Kidney tubule cell (primary cell): ENCODE data around the gene CKAP5.

ENCODE experiments used
- DNase-seq: peaks from one replicate; pipeline ENCODE4 v3.0.0-alpha.2; 2018; ENCODE audit warnings: low spot score

The CKAP5 gene

DNA sequence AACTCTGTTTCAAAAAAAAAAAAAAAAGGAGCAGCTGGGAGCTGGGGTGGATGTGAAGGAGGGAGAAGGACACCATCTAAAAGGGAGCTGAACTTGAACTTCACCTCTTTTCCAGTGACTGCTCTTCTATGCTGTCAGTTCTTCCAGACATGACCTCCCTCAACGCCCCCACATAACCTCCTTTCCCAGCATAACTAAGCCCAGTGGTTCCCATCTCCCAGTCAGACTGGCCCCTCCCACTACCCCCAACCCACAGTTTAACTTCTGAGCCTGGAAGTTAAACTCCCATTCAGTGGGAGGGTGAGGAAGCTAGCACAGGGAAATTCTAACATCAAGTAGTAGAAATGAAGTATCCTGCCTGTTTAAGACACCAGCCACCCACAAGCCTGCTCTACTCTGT is 147.5 kb downstream of the CKAP5 start:
- no peak for DNase-seq

GRCh38 chr11:46697723-46698122 is 148.4 kb downstream of the CKAP5 start:
- no peak for DNase-seq

- DNase-seq: no peak
Observed at GRCh38 chr11:46697303-46697702, 148.8 kb downstream of the CKAP5 start.

DNA sequence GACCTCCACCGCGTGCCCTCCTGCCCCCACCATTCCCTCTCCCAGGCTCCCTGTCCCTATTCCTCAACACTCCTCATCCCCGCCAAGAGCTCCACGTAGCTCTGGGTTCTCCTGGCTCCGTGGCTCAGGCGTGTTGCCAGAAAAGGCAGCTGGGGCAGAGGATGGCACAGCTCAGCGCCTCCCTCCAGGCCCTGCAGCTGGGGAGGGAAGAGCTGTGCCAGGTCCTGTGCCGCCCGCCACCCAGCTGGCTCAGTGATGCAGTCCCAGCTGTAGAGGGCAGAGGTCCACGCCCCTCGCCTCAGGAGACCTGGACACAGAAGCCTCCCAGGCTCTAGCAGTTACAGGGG is 149.9 kb downstream of the CKAP5 start:
- DNase-seq: no peak

DNA sequence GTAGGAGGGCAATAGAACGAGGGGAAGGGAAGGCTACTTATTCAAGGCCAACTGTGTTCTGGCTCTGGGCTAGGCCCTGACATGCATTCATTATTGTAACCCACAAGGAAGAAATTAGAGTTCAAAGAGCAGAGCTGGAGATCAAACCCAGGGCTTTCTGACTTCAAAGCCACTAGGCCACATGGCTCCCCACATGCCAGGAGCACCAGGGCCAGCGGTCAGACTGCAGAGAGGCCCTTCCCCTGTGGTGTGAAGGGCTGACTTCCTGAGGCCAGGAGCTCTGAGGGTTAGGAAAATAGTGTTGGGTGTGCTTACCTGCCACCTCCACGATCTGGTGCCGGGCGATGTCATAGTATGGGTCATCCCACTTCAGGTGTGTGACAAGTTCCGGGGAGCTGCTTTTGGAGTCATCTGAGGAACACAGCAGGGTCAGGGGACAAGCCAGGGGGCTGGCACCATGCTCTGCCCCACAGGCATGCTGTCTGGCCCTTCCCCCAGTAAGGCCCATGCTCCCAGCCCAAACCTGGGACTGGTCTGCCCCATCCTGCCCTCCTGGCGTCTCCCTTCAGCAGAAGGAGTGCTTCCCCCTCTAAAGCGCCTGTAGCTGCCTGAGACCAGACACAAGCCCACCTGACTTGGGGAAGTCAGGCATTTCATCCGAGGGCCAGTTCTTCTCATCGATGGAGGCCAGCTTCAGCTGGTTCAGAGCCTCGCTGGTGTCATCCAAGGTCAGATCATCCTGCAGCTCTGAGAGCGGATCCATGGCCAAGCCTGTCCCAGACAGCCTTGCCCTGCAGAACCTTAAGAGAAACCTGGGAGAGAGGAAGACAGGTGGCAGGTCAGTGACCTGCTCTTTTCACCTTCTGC is 150.5 kb downstream of the CKAP5 start:
- DNase-seq: no peak

GRCh38 chr11:46694607-46695006 is 151.5 kb downstream of the CKAP5 start:
- no peak for DNase-seq

- no peak for DNase-seq
Observed at GRCh38 chr11:46694072-46694471, 152.0 kb downstream of the CKAP5 start.

DNA sequence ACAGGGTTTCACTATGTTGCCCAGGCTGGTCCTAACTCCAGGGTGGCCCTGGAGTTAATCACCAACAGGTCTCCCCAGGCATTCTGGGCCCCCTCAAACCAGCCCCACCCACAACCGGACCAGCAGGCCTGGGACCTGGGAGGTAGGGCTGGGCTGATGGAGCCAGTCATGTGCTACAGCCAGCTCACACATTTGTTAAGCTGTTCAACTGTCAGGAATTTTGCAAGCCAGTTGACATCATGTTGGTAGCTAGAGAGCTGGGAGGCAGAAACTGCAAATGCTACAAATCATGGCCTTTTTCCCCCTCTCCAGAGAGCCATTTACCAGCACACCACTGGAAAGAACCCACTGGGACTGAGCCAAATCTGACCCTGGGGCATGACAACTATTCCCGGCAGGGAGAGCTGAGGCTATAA is 152.5 kb downstream of the CKAP5 start:
- peak; percentile 90 for DNase-seq
